Neural cell (in vitro differentiated cells): Measurements from ENCODE around the gene STK32B. TPM values are rescaled to one million over a fixed set of nuclear protein-coding genes. Genes with fewer than 3 reads are reported as not detected.

Experiments used
- H2AFZ ChIP-seq: fragments of 200-600, 300-800 bp; sonication (generic), shearing (Covaris generic); 2 replicates; pipeline ENCODE4 v1.6.0; 2014; ENCODE audit warnings: low read depth, mild to moderate bottlenecking, antibody characterized with exemption, low read length, moderate library complexity
- H3F3A ChIP-seq: fragments of 200-600 bp; shearing (Covaris generic); 2 replicates; pipeline ENCODE4 v1.6.1; 2016; ENCODE audit warnings: mild to moderate bottlenecking, moderate library complexity, mixed read lengths, antibody characterized with exemption, low read length; ENCODE audit not compliant: insufficient read depth, poor library complexity, severe bottlenecking
- H3K27ac ChIP-seq: fragments of 200-600, 300-800 bp; sonication (generic), shearing (Covaris generic); 2 replicates; pipeline ENCODE4 v1.5.1; 2014; ENCODE audit warnings: mild to moderate bottlenecking, low read length, moderate library complexity
- H3K27me3 ChIP-seq: fragments of 300-800, 200-600 bp; sonication (generic), shearing (Covaris generic); 2 replicates; pipeline ENCODE4 v1.6.0; 2014; ENCODE audit warnings: mild to moderate bottlenecking, low read depth, low read length, moderate library complexity; ENCODE audit not compliant: insufficient read depth
- H3K36me3 ChIP-seq: fragments of 300-800, 200-600 bp; sonication (generic), shearing (Covaris generic); 2 replicates; pipeline ENCODE4 v1.5.1; 2014; ENCODE audit warnings: mild to moderate bottlenecking, antibody characterized with exemption, low read length, moderate library complexity; ENCODE audit not compliant: insufficient read depth
- H3K4me2 ChIP-seq: fragments of 300-800, 200-600 bp; sonication (generic), shearing (Covaris generic); 2 replicates; pipeline ENCODE4 v1.6.0; 2014; ENCODE audit warnings: mild to moderate bottlenecking, low read length
- H3K4me3 ChIP-seq: fragments of 300-800, 200-600 bp; sonication (generic), shearing (Covaris generic); 2 replicates; pipeline ENCODE4 v1.5.1; 2014; ENCODE audit warnings: mild to moderate bottlenecking, low read length, moderate library complexity
- H3K79me2 ChIP-seq: fragments of 200-600 bp; shearing (Covaris generic); replicated peaks from 2 replicates; pipeline ENCODE4 v1.6.0; 2014; ENCODE audit warnings: mild to moderate bottlenecking, low read length, moderate library complexity; ENCODE audit not compliant: insufficient read depth
- H3K9ac ChIP-seq: fragments of 300-800, 200-600 bp; sonication (generic), shearing (Covaris generic); 2 replicates; pipeline ENCODE4 v1.6.1; 2016; ENCODE audit warnings: mild to moderate bottlenecking, low read length, mixed read lengths
- H3K9me2 ChIP-seq: fragments of 200-600 bp; shearing (Covaris generic); 2 replicates; pipeline ENCODE4 v1.6.1; 2016; ENCODE audit warnings: mild to moderate bottlenecking, low read length, mixed read lengths; ENCODE audit not compliant: insufficient read depth
- H3K9me3 ChIP-seq: fragments of 200-600, 300-800 bp; sonication (generic), shearing (Covaris generic); 2 replicates; pipeline ENCODE4 v1.6.1; 2016; ENCODE audit warnings: mild to moderate bottlenecking, mixed run types, low read length, moderate library complexity, mixed read lengths
- H4K20me1 ChIP-seq: fragments of 200-600 bp; shearing (Covaris generic); 2 replicates; pipeline ENCODE4 v1.6.1; 2016; ENCODE audit warnings: mild to moderate bottlenecking, mixed run types; ENCODE audit not compliant: insufficient read depth
- CTCF ChIP-seq: fragments of 450-650 bp; IDR thresholded peaks from 2 replicates; pipeline ENCODE4 v1.5.1; 2014; ENCODE audit warnings: antibody characterized with exemption, mild to moderate bottlenecking, moderate library complexity; ENCODE audit not compliant: poor library complexity, severe bottlenecking
- EP300 ChIP-seq: fragments of 450-650 bp; conservative IDR thresholded peaks from 2 replicates; pipeline ENCODE4 v1.6.1; 2014; ENCODE audit warnings: antibody characterized with exemption, mild to moderate bottlenecking, moderate library complexity; ENCODE audit not compliant: poor library complexity, severe bottlenecking
- EZH2 ChIP-seq: fragments of 200-600, 300-800 bp; shearing (Covaris generic), sonication (generic); IDR thresholded peaks from 2 replicates; pipeline ENCODE4 v1.6.1; 2014; ENCODE audit warnings: antibody characterized with exemption, low read length, borderline replicate concordance, mild to moderate bottlenecking; ENCODE audit not compliant: insufficient read depth, poor library complexity, severe bottlenecking
- MXI1 ChIP-seq: fragments of 450-650 bp; conservative IDR thresholded peaks from 2 replicates; pipeline ENCODE4 v1.6.1; 2014; ENCODE audit warnings: antibody characterized with exemption, mild to moderate bottlenecking; ENCODE audit not compliant: poor library complexity, severe bottlenecking
- POLR2AphosphoS5 ChIP-seq: IDR thresholded peaks from 2 replicates; pipeline ENCODE4 v1.6.1; 2012
- RAD21 ChIP-seq: fragments of 450-650 bp; conservative IDR thresholded peaks from 2 replicates; pipeline ENCODE4 v1.6.1; 2014; ENCODE audit warnings: antibody characterized with exemption, mild to moderate bottlenecking, moderate library complexity
- REST ChIP-seq: IDR thresholded peaks from 2 replicates; pipeline ENCODE4 v1.6.1; 2012; ENCODE audit warnings: borderline replicate concordance
- SMC3 ChIP-seq: fragments of 450-650 bp; conservative IDR thresholded peaks from 2 replicates; pipeline ENCODE4 v1.6.1; 2014; ENCODE audit warnings: antibody characterized with exemption, mild to moderate bottlenecking, moderate library complexity; ENCODE audit not compliant: poor library complexity
- TAF1 ChIP-seq: IDR thresholded peaks from 2 replicates; pipeline ENCODE4 v1.6.1; 2012; ENCODE audit warnings: low read depth
- polyA plus RNA-seq: library from polyadenylated mRNA; depleted of rRNA; stranded (reverse); fragments of >200 nt; gene quantifications from 2 replicates; pipeline ENCODE4 v1.2.3, GENCODE V29; 2014

The STK32B gene
- polyA plus RNA-seq, 1 donor from 2014 or later: 42.8 TPM

DNA sequence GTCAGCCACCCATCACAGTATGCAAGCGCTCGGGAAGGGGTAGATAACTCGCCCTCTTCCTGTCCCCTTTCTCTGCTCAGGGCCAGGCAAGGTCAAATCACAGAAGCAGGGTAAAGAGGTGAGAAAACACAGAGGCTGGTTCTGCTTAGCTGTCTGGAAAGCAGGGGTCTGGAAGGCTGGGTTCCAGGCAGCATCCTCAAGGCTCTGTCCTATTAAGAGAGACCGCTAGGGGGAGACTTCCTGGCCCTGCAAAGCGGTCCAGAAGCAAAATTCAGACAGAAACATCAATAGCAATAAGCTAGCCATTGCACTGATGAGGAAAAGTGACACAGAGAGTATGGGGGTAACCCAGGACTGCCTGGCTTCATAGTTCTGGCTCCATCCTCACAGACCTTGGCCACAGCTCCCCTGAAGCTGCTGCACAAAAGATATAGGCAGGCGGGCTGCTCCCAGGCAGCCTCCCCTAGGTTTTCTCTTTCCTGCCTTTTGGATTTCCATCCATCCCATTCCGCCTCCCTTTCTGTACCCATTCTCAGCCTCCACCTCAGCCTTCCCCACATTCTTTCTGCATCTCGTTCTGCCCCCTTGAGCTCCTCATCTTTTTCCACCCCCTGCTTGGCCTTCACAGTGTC, 348.6 kb downstream of the STK32B start:
- no peaks in the 10 kb centered on the region for H3K9me3 ChIP-seq
- no peak overlapping the region for H2AFZ ChIP-seq
- TF ChIP-seq TAF1 (no peak), MXI1 (no peak), RAD21 (peak; percentile 59), CTCF (peak; percentile 65), EZH2 (no peak), EP300 (no peak), POLR2AphosphoS5 (no peak), SMC3 (peak; percentile 72), REST (no peak)
- H3K36me3 ChIP-seq: no peaks in the 10 kb centered on the region
- H3K9me2 ChIP-seq: no peaks in the 10 kb centered on the region
- no peak overlapping the region for H3K27ac ChIP-seq
- no peaks in the 10 kb centered on the region for H4K20me1 ChIP-seq
- H3F3A ChIP-seq: no peaks in the 10 kb centered on the region
- no peaks in the 10 kb centered on the region for H3K27me3 ChIP-seq
- H3K9ac ChIP-seq: no peak overlapping the region
- no peaks in the 10 kb centered on the region for H3K79me2 ChIP-seq
- H3K4me3 ChIP-seq: no peak overlapping the region
- H3K4me2 ChIP-seq: no peak overlapping the region

- H3K4me3 ChIP-seq: no peak overlapping the region
- H3F3A ChIP-seq: no peaks in the 10 kb centered on the region
- no peak overlapping the region for H3K27ac ChIP-seq
- no peaks in the 10 kb centered on the region for H4K20me1 ChIP-seq
- no peaks in the 10 kb centered on the region for H3K79me2 ChIP-seq
- TF ChIP-seq POLR2AphosphoS5 (no peak), EP300 (no peak), RAD21 (no peak), TAF1 (no peak), MXI1 (no peak), REST (no peak), CTCF (no peak), SMC3 (no peak), EZH2 (no peak)
- no peaks in the 10 kb centered on the region for H3K27me3 ChIP-seq
- no peak overlapping the region for H3K9ac ChIP-seq
- no peak overlapping the region for H2AFZ ChIP-seq
- no peaks in the 10 kb centered on the region for H3K36me3 ChIP-seq
- peaks cover 6% of the 10 kb centered on the region for H3K9me3 ChIP-seq
- no peaks in the 10 kb centered on the region for H3K9me2 ChIP-seq
- H3K4me2 ChIP-seq: no peak overlapping the region
Measured at GRCh38 chr4:5403746-5404497, 352.6 kb downstream of the STK32B start.
